Keratinocyte (primary cell): ENCODE results near the gene ARL4D.

Source experiments
- CTCF ChIP-seq, 3 experiments: IDR thresholded peaks in 1 of 3; conservative IDR thresholded peaks in 1 of 3; optimal IDR thresholded peaks in 1 of 3; 2 replicates in 2 of 3; 3 replicates in 1 of 3; pipeline versions ENCODE3 to v1.5.1; 2011; ENCODE audit warnings: low read length in 3 of 3, mild to moderate bottlenecking in 3 of 3, moderate library complexity in 2 of 3, control low read depth in 1 of 3, inconsistent platforms in 1 of 3; ENCODE audit not compliant: insufficient read depth in 2 of 3; ENCODE audit errors: extremely low read depth in 1 of 3
- EZH2 ChIP-seq: IDR thresholded peaks from one replicate; pipeline ENCODE4 v1.6.1; 2012; ENCODE audit warnings: inconsistent platforms, mild to moderate bottlenecking, low read length, moderate library complexity

GRCh38 chr17:43437756-43438155 is 39.0 kb downstream of the ARL4D start:
- TF ChIP-seq CTCF (optimal IDR thresholded peaks at IDR 0.05 in 1 of 3, IDR thresholded peaks at IDR 0.05 in 1 of 3, conservative IDR thresholded peaks at IDR 0.05 in 1 of 3; ENCODE audit: extremely low read depth in 1 of 3, insufficient read depth in 2 of 3, low read length in 3 of 3), result no peak
- no peak for TF ChIP-seq EZH2
